ENCODE measurements around the gene SNX9.
"Not testable (repeated sequence)": the region's sequence is repeated elsewhere in the genome, so short reads cannot be mapped to it uniquely, and the experiment has no call there.

Gene SNX9

DNA sequence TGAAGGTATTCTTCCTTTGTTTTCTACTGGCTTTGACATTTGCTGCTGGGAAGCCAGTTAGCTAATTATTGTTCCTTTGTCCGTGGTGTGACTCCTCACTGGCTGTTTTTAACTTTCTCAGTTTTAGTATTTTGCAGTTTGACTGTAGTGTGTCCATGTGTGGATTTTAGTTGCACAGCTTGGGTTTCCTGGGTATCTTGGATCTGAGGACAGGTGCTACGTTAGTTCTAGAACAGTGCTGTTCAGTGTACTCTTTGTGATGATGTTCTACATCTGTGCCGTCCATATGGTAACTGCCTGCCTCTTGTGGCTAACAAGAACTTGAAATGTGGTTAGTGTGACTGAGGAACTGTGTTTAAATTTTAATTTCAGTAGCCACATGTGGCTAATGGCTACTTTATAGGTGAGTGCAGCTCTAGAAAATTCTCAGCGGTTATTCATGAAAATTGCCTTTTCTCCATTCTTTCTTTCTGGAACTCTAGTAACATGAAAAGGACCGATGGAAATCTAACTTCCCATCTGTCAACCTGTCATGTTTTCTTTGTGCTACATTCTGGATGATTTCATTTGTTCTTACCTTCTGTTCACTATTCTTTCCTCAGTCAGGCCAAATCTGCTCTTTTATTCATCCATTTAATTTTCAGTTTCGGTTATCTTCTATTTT lies 7.4 kb downstream of the SNX9 start:
- no peak for DNase-seq (ENCODE audit: low read depth in 2 of 2, low spot score in 1 of 2)

GRCh38 chr6:157831018-157831369 lies 7.9 kb downstream of the SNX9 start:
- DNase-seq (ENCODE audit: low read depth in 2 of 2, low spot score in 1 of 2) = no peak

DNA sequence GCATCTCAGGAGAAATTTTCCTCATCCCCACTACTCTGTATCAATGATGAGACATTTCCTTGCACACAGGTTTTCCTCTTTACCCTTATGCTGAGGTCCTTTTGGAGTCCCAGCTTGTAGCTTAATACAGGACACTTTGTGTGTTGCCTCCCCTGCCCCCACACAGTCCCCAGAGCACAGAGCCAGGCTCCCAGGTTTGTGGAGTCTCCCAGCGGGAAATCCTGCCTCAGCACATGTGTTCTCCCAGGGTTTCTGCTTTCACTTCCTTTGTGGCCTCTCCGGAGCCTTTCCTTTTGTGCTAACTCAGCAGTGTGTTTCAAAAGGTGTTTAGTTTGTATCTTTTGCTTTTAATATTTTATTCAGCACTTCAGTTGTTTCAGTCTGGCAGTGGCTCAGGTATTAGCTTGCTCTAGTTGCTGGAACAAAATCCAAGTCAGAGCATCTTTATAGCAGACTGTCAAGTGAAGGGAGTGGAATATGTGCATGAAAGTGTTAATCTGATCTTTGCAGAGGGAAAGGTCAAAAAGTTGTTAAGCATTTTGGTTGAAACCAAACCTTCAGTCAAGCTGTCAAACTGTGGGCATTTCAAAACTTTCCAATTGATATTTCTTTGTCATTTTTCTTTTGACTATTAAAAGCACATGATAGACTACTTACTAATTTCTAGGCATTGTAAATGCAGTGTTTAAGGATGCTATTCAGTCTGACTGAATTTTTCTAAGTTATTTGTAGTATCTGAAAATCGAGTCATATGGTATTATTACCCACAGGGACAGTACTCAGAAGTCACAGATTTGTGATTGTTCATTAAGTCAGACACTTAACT lies 8.6 kb downstream of the SNX9 start:
- DNase-seq (ENCODE audit: low read depth in 2 of 2, low spot score in 1 of 2) = no peak

GRCh38 chr6:157832250-157832967 lies 9.4 kb downstream of the SNX9 start:
- no peak for DNase-seq (ENCODE audit: low read depth in 2 of 2, low spot score in 1 of 2)

- DNase-seq (ENCODE audit: low read depth in 2 of 2, low spot score in 1 of 2) = no peak
Observed at GRCh38 chr6:157834549-157834948, 11.5 kb downstream of the SNX9 start.

GRCh38 chr6:157838718-157839430 lies 15.8 kb downstream of the SNX9 start:
- DNase-seq (ENCODE audit: low read depth in 2 of 2, low spot score in 1 of 2) = no peak

GRCh38 chr6:157839606-157840005 lies 16.6 kb downstream of the SNX9 start:
- no peak for DNase-seq (ENCODE audit: low read depth in 2 of 2, low spot score in 1 of 2)

DNA sequence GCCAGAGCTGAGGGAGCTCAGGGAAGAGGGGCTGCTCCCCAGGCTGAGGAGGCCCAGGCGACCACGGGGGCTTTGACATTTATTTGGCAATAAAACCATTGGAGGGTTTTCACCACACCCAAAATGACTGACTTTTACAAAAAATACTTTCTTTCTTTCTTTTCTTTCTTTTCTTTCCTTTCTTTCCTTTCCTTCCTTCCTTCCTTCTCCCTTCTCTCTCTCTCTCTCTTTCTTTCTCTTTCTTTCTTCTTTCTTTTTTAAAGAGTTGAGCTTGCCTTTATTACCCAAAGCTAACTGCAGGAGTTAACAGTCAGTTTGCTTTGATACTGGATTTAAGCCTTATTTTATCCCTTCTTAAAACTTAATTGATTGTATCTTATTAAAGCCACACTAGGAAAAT lies 17.2 kb downstream of the SNX9 start:
- no peak for DNase-seq (ENCODE audit: low read depth in 2 of 2, low spot score in 1 of 2)

DNA sequence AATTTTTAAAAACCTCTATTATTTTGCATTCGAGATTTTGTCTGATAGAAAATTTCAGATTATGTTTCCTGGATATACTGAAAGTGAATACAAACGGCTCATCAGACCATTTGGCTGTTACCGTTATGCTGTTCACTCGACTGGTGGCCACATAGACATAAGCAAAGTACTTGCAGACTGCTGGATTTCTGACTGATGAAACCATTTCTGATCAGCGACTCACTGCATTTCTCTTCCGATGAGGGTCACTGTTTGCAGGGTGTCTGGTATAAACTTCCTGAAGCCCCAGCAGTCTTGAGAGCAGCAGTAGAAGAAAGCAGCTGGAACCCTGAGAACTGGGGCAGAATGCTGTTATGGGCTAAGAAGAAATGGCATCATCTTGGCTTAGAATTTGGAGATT lies 17.7 kb downstream of the SNX9 start:
- no peak for DNase-seq (ENCODE audit: low read depth in 2 of 2, low spot score in 1 of 2)

DNA sequence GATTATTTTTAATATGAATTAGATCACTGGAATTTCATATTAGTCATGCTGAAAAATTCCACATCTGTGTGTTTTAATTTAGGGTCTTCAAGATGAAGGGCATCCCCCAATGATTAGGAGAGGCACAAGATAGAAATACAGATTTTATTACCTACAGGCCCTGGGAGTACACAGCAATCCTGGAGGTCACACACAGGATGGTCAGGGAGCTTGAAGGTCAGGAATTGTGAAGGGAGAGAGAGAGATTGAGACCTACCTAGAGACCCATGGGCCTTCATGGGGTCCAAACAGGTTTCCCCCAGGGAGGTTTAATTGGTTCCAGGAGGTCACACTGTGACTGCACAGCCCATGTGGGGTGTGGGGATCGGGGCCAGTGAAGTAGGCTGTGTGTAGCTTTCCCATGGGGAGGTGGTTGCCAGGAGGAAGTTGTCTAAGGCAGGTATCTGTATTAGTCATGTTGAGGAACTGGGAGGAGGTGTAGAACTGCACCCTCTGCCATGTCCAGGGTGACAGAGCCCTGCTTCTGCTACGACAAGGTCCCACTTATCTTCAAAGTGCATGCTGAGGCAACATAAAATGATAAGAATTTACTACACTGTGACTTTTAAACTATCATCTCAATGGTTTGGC lies 18.3 kb downstream of the SNX9 start:
- DNase-seq (ENCODE audit: low read depth in 2 of 2, low spot score in 1 of 2) = no peak

- DNase-seq (ENCODE audit: low read depth in 2 of 2, low spot score in 1 of 2) = no peak
Observed at GRCh38 chr6:157842212-157842611, 19.2 kb downstream of the SNX9 start.

DNA sequence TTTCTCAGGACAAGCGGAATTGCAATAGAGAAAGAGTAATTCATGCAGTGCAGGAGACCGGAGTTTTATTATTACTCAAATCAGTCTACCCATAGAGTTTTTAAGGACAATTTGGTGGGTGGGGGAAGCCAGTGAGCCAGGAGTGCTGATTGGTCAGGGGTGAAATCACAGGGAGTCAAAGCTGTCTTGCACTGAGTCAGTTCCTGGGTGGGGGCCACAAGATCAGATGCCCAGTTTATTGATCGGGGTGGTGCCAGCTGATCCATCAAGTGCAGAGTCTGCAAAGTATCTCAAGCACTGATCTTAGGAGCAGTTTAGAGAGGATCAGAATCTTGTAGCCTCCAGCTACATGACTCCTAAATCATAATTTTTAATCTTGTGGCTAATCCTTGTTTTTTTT lies 21.1 kb downstream of the SNX9 start:
- DNase-seq (ENCODE audit: low read depth in 2 of 2, low spot score in 1 of 2) = not testable (repeated sequence)

GRCh38 chr6:157845493-157846259 lies 22.6 kb downstream of the SNX9 start:
- no peak for DNase-seq (ENCODE audit: low read depth in 2 of 2, low spot score in 1 of 2)

GRCh38 chr6:157847846-157848245 lies 24.8 kb downstream of the SNX9 start:
- DNase-seq (ENCODE audit: low read depth in 2 of 2, low spot score in 1 of 2) = no peak

- no peak for DNase-seq (ENCODE audit: low read depth in 2 of 2, low spot score in 1 of 2)
Observed at GRCh38 chr6:157848693-157849092, 25.6 kb downstream of the SNX9 start.

DNA sequence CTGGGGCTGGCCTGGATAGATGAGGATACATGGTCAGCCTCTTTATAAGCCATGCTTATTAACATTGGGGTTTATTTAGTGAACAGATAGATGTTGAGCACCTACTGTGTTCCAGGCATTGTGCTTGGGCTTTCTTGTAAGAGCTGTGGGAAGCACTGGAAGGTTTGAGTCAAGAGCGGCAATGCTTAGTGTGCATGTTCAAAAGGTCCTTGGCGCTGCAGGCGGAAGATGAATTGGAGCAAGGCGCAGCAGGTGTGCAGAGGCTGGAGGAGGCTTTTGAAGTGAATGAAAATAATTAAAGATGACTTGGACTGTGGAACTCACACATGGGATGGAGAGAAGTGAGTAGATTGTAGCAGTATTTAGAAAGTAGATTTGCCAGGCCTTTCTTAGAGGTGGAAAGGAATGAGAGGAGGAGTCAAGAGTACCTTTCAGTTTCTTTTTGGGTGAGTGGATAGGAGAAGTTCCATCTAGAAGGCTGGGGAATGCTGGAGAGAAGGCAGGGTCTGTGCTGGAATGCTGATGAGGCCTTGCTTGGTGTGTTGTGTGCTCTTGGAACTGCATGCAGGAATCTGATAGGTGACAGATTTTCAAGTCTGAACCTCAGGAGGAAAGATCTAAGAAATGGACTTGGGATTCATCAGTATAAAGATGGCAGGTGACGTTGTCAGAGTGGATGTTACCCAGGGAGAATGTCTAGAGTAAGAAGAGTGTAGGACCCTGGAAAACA lies 26.4 kb downstream of the SNX9 start:
- no peak for DNase-seq (ENCODE audit: low read depth in 2 of 2, low spot score in 1 of 2)

- no peak for DNase-seq (ENCODE audit: low read depth in 2 of 2, low spot score in 1 of 2)
Observed at GRCh38 chr6:157850030-157850429, 27.0 kb downstream of the SNX9 start.

DNA sequence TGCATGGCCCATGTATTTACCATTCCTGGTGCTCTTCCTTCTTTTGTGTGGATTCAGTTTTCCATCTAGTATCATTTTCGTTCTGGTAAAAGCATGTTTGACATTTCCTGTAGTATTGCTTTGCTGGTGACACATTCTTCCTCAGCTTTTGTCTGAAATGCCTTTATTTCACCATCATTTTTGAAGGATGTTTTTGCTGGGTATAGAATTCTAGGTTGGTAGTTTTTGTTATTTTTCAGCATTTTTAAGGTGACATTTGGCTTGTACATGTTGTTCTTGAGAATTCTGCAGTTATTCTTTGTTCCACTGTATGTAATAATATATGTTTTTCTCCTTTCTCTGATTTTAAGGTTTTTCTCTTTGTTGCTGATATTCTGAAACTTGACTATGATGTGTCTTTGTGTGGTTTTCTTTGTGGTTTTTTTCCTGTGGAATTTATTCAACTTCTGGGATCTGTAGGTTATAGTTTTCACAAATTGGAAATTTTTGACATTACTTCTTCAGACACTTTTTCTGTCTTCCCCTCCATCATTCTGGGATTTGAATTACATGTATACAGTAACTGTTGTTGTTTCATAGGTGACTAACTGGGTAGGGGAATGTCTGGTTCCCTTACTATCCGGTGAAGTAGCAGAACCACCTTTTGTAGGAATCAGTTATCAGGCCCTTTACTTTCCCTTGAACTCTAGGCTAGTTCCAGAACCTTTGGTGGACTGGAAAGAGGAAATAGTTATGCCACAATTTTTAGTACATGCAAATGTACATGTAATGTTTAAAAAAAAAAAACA lies 30.2 kb downstream of the SNX9 start:
- no peak for DNase-seq (ENCODE audit: low read depth in 2 of 2, low spot score in 1 of 2)

Data from stimulated activated CD8-positive, alpha-beta memory T cell treated with anti-CD3 and anti-CD28 coated beads, Interleukin-4, amount 100 ng/mL, for 4 hours (primary cell).